H1 (cell line): ENCODE measurements around the gene SLC6A6. TPM values are rescaled to one million over a fixed set of nuclear protein-coding genes. Genes with fewer than 3 reads are reported as not detected.

Source experiments
- RNF2 ChIP-seq: fragments of 200-900, 300-1000 bp; sonication (generic); IDR thresholded peaks from 2 replicates; pipeline ENCODE4 v1.7.1; 2016; ENCODE audit warnings: borderline replicate concordance, low read depth, mild to moderate bottlenecking, antibody characterized with exemption, low read length; ENCODE audit not compliant: poor library complexity, severe bottlenecking; ENCODE audit errors: missing control alignments
- polyA plus RNA-seq, 7 experiments: library from polyadenylated mRNA; depleted of rRNA in 3 of 7; stranded (reverse) in 5 of 7; unstranded in 2 of 7; fragments of >200 nt in 5 of 7; fragments of 200-250 nt in 2 of 7; gene quantifications; 1 replicate in 5 of 7; 2 replicates in 1 of 7; 4 replicates in 1 of 7; pipeline versions ENCODE4 v1.2.1 to v1.2.3, GENCODE V29; 2011 to 2013; ENCODE audit warnings: missing spikeins in 2 of 7, mixed read lengths in 2 of 7
- total RNA-seq: library from RNA; stranded (reverse); fragmentation: NEBNext Ultra II Directional; extraction: Animal tissue kit (Norgen Biotek cat#: 25700); gene quantifications from 2 replicates; pipeline ENCODE4 v1.2.1, GENCODE V29; 2021

The SLC6A6 gene
- total and polyA plus RNA-seq, 2 of the 8 experiments (the other 6 are each of a cell fraction or from before 2014, with no cell fraction given), result 66.2 to 144 TPM

DNA sequence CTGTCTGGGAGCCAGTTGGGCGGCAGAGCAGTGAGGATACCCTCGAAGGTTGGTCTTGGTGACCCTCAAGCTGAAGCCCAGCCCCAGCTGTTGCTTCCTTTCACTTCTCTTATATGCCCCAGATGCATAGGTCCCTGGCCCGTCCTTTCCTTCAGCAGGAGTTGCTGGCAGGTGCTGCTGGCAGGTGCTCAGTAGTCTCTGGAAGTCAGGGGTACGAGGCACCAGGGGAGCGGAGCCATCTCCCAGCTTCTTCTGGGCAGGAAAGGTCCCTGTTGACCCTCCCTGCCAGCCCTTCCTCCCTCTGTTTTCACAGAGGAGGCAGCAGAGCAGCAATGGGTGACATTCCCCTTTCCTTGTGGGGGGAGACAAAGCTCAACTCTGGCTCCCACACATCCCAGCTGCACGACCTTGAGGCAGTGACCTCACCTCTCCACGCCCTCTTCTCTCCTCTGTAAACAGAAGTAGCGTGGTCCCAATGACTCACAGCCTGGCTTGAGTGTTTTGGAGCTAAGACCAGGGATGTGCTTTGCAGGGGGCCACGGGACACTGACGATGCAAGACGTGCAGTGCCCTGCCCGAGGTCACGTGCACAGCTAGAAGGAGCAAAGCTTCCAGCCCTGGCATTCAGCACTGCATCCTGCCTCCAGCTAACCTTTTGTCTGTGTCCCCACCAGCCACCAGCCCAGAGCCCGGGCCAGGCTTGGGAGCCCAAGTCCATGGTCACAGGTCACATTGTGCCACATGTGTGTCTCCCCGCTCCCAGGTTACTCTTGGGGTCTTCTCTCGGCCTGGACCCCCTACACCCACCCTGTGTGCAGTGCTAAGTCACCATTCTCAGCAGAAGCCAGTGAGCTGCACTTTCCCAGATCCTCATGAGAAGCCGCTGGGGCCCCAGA lies 49.7 kb downstream of the SLC6A6 start (continued):
- no peak for TF ChIP-seq RNF2
